CD4-positive, alpha-beta T cell treated with Interleukin-4 for 1 hour (primary cell): Measurements from ENCODE around the gene PTH2.

Experiments used
- DNase-seq, 2 donors: peaks; one replicate each; pipeline ENCODE4 v3.0.0-alpha.2; 2020 to 2022

Gene PTH2

GRCh38 chr19:49409441-49410029 is 13.7 kb downstream of the PTH2 start:
- peak; percentile 44 to 51 for DNase-seq

GRCh38 chr19:49408816-49409440 is 14.3 kb downstream of the PTH2 start:
- DNase-seq: no peak

GRCh38 chr19:49407482-49408015 is 15.7 kb downstream of the PTH2 start:
- no peak for DNase-seq

GRCh38 chr19:49407079-49407478 is 16.2 kb downstream of the PTH2 start:
- DNase-seq: no peak

GRCh38 chr19:49403404-49404187 is 19.6 kb downstream of the PTH2 start:
- DNase-seq: peak in 1 of 2 donors; percentile 41

GRCh38 chr19:49400029-49400428 is 23.2 kb downstream of the PTH2 start:
- DNase-seq: no peak

GRCh38 chr19:49398931-49399330 is 24.3 kb downstream of the PTH2 start:
- DNase-seq: no peak

GRCh38 chr19:49398001-49398615 is 25.1 kb downstream of the PTH2 start:
- DNase-seq: no peak

- no peak for DNase-seq
These were observed 26.3 kb downstream of the PTH2 start for GRCh38 chr19:49396738-49397505.

- no peak for DNase-seq
These were observed 27.4 kb downstream of the PTH2 start for GRCh38 chr19:49395581-49396407.

GRCh38 chr19:49393881-49394280 is 29.4 kb downstream of the PTH2 start:
- no peak for DNase-seq

- peak; percentile 82 to 85 for DNase-seq
These were observed 31.5 kb downstream of the PTH2 start for GRCh38 chr19:49391581-49392399.

GRCh38 chr19:49390929-49391359 is 32.3 kb downstream of the PTH2 start:
- DNase-seq: peak in 1 of 2 donors; percentile 55

- no peak for DNase-seq
These were observed 32.9 kb downstream of the PTH2 start for GRCh38 chr19:49390131-49390928.

- DNase-seq: no peak
These were observed 33.8 kb downstream of the PTH2 start for GRCh38 chr19:49389406-49389805.

- DNase-seq: peak; percentile 91 to 92
These were observed 35.3 kb downstream of the PTH2 start, which contains the start of gene KASH5 for GRCh38 chr19:49387936-49388372. KASH5 (plus strand) TSS chr19:49388249; CDS start chr19:49390884, 2,635 bp downstream.

- DNase-seq: no peak
These were observed 39.6 kb downstream of the PTH2 start for GRCh38 chr19:49383599-49383998.

GRCh38 chr19:49382639-49383038 is 40.6 kb downstream of the PTH2 start:
- no peak for DNase-seq

- DNase-seq: no peak
These were observed 42.9 kb downstream of the PTH2 start for GRCh38 chr19:49380391-49380790.

GRCh38 chr19:49378512-49378911 is 44.7 kb downstream of the PTH2 start:
- DNase-seq: no peak
